IPS DF 6.9 (cell line): ENCODE measurements around the gene L2HGDH.

Experiments
- DNase-seq: peaks from one replicate; pipeline ENCODE4 v3.0.0-alpha.2; 2013; ENCODE audit warnings: low read depth, low spot score
- H3K27ac ChIP-seq: one replicate; pipeline ENCODE4 v1.5.1; 2013; ENCODE audit warnings: low read length, control low read depth
- H3K27me3 ChIP-seq: 2 replicates; pipeline ENCODE4 v1.6.1; 2013; ENCODE audit warnings: mild to moderate bottlenecking, low read length; ENCODE audit not compliant: control insufficient read depth, insufficient read depth
- H3K36me3 ChIP-seq: 2 replicates; pipeline ENCODE4 v1.6.1; 2013; ENCODE audit warnings: low read length; ENCODE audit not compliant: control insufficient read depth, insufficient read depth
- H3K4me1 ChIP-seq: 2 replicates; pipeline ENCODE4 v1.6.1; 2013; ENCODE audit warnings: low read length; ENCODE audit not compliant: control insufficient read depth, insufficient read depth
- H3K4me3 ChIP-seq: 2 replicates; pipeline ENCODE4 v1.5.1; 2013; ENCODE audit warnings: mild to moderate bottlenecking, low read length
- H3K9me3 ChIP-seq: 2 replicates; pipeline ENCODE4 v1.6.1; 2013; ENCODE audit warnings: low read length, inconsistent platforms; ENCODE audit not compliant: control insufficient read depth, insufficient read depth
- WGBS: extraction: QIAGEN DNeasy Blood & Tissue Kit; methylation state at CpG from one replicate; pipeline ENCODE4 v1.1.7; 2013; ENCODE audit warnings: mixed read lengths, missing lambda C conversion rate; ENCODE audit not compliant: insufficient read length, insufficient coverage; 5-methylcytosine and 5-hydroxymethylcytosine counted together

Gene L2HGDH

DNA sequence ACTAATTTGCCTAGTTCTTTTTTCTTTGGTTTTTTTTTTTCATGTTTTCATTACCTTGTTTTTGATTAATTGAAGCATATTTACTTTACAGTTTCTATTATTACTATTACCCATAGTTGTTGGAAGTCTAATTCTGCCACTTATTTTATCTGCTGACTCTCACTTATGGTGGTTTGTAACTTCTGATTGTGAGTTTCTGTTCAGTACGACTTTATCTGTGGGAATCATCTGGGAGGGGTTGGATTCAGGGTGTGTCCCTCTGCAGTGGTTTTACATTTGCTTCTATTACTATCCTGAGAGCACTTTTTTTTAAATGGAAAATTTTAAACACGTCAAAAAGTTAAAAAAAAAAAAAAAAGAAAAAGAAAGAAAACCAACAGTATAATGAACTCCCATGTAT, 54.3 kb downstream of the L2HGDH start:
- H3K36me3 ChIP-seq, result no peaks in the 10 kb centered on the region
- no peaks in the 10 kb centered on the region for H3K4me1 ChIP-seq
- DNase-seq, result no peak
- WGBS, result no CpG with 5 or more reads among the region's 2 CpGs
- H3K4me3 ChIP-seq, result no peak overlapping the region
- no peak overlapping the region for H3K27ac ChIP-seq
- H3K9me3 ChIP-seq, result no peaks in the 10 kb centered on the region
- no peaks in the 10 kb centered on the region for H3K27me3 ChIP-seq

DNA sequence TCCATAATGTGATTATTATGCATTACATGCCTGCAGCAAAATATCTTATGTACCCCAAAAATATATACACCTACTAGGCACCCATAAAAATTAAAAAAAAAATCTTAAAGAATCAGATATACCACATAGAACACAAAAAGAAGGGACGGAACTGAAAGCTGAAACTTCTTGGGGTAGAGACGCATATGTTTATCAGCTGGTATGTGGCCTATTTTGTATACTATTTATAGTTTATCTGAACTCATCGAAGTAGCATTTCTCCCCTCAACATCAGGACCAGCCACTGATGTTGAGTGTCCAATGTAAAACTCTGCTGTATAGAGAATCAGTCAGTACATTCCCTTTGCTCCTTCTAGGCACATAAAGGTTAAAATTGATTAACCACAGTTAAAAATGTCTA, 57.8 kb downstream of the L2HGDH start:
- Histone ChIP-seq H3K9me3 (no peaks in the 10 kb centered on the region), H3K27me3 (no peaks in the 10 kb centered on the region), H3K4me3 (no peak overlapping the region), H3K27ac (no peak overlapping the region), H3K4me1 (no peaks in the 10 kb centered on the region), H3K36me3 (0 out of 2 replicates have a peak, but pooled peaks cover 3% of the 10 kb centered on the region)
- WGBS, result no CpG with 5 or more reads among the region's 3 CpGs
- no peak for DNase-seq

DNA sequence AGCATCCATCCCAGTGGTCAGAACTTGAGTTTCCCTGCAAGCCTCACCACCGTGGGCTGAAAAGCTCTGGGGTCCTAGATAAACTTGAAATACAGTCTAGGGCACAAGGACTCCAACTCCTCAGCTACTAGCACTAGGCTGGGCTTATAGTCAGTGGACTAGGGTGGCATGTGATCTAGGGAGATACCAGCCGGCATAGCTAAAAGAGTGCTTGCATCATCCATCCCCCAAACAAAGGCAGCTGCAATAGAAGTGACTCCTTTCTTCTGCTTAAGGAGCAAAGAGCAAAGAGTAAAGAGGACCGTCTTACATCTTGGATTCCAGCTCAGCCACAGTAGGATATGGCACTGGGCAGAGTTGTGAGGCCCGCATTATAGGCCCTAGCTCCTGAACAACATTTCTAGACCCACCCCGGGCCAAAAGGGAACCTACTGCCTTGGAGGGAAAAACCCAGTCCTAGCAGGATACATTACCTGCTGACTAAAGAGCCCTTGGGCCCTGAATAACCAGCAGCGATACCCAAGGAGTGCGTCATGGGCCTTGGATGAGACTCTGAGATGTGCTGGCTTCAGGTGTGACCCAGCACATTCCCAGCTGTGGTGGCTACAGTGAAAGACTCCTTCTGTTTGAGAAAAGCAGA, 62.8 kb downstream of the L2HGDH start:
- Histone ChIP-seq H3K4me3 (no peak overlapping the region), H3K27me3 (no peaks in the 10 kb centered on the region), H3K27ac (no peak overlapping the region), H3K4me1 (no peaks in the 10 kb centered on the region), H3K9me3 (no peaks in the 10 kb centered on the region), H3K36me3 (0 out of 2 replicates have a peak, but pooled peaks cover 3% of the 10 kb centered on the region)
- no CpG with 5 or more reads among the region's 7 CpGs for WGBS
- no peak for DNase-seq

DNA sequence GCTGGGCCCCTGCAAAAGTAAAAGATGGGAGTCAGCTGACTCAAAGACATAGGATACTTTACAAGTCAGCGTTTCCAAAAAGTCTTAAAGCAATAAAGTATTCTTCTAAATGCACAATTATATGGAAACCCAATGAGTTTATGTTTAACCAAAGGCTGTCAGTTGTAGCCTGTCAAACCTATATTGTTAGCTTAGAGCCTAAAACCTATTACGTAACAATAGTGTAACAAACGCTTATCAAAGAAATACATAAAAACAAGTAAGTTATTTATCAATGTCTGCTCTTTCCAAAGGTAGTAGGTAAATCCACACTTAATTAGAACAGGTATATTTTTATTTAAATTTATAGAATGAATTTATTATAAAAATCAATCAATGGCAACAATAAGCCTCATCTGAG, 64.8 kb downstream of the L2HGDH start:
- Histone ChIP-seq H3K27me3 (no peaks in the 10 kb centered on the region), H3K27ac (no peak overlapping the region), H3K9me3 (no peaks in the 10 kb centered on the region), H3K4me3 (no peak overlapping the region), H3K4me1 (no peaks in the 10 kb centered on the region), H3K36me3 (0 out of 2 replicates have a peak, but pooled peaks cover 3% of the 10 kb centered on the region)
- WGBS, result no CpG with 5 or more reads among the region's 3 CpGs
- no peak for DNase-seq

DNA sequence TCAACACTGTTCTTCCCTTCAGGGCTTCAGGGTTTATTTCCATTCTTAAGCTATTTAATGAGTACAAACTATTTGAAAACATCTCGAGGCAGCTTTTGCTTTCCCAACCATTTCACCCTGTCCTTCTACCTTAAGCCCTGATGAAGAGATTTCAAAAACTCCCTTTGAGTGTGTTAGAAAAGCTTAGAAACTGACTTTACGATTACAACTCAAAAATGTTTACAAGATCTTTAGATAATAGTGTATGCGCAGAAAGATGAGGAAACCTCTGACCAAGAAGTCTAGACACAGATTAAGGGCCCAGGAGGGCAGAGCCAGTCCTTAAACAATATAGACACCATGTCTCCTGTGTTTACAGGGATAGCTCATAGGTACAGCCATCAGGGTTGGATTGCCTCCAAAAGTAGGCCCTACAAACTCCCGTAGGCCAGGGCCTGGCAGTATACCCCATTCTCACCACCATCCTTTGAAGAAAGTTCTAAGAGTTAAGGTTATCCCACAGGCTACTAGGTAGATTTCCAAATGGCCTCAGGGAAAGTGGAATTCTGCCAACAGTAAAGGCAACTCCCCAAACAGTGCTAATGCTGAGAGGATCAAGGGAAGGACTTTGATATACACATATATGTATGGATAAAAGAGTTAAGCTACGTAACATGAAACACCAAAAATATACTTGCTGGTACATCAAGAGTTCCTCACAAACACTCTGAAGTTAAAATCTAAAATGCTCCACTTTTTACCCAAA, 69.3 kb downstream of the L2HGDH start:
- Histone ChIP-seq H3K36me3 (no peaks in the 10 kb centered on the region), H3K27ac (no peak overlapping the region), H3K9me3 (no peaks in the 10 kb centered on the region), H3K4me1 (no peaks in the 10 kb centered on the region), H3K27me3 (no peaks in the 10 kb centered on the region), H3K4me3 (no peak overlapping the region)
- WGBS, result no CpG with 5 or more reads among the region's 5 CpGs
- no peak for DNase-seq

DNA sequence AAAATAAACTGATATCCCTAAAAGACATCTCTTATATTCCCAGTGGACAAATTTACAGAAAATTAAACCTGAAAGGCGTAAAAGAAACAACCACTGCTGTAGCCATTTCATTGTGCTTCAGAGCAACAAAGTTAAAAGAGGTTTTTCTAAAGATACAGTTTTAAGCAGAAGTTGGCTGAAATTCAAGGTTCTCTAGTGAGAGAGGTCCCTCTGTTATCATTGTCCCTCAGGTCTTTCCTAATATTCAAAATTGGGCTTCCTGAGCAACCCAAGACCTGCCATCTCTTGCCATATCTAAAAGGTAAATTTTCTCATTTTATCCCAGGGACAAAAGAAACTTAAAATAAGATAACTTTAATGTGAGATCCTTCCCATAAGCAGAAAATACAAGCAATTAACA, 69.9 kb downstream of the L2HGDH start:
- Histone ChIP-seq H3K9me3 (no peaks in the 10 kb centered on the region), H3K27ac (no peak overlapping the region), H3K4me1 (no peaks in the 10 kb centered on the region), H3K4me3 (no peak overlapping the region), H3K27me3 (no peaks in the 10 kb centered on the region), H3K36me3 (no peaks in the 10 kb centered on the region)
- WGBS, result no CpG with 5 or more reads among the region's 1 CpG
- no peak for DNase-seq

DNA sequence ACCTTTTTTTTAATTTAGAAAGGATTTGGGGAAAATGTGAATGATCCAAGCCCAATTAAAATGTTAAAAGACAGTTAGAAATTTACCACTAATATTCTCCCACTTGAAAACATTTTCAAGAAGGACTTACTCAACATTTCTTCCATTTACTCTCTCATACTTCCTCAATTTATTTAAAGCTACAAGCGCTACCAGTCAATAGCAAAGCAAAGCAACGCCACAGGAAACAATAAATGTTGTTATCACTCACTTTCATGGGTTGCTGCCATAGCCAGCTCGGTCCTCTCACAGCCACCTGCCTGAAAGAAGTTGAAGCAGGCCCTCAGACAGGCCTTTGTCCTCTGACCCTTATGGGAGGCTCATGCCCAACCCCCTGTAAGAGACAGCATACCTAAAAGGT, 74.6 kb downstream of the L2HGDH start:
- Histone ChIP-seq H3K27ac (no peak overlapping the region), H3K4me3 (no peak overlapping the region), H3K36me3 (no peaks in the 10 kb centered on the region), H3K4me1 (no peaks in the 10 kb centered on the region), H3K27me3 (no peaks in the 10 kb centered on the region), H3K9me3 (no peaks in the 10 kb centered on the region)
- DNase-seq, result no peak
- WGBS, result 75% methylated on average over 1 of the region's 3 CpGs

DNA sequence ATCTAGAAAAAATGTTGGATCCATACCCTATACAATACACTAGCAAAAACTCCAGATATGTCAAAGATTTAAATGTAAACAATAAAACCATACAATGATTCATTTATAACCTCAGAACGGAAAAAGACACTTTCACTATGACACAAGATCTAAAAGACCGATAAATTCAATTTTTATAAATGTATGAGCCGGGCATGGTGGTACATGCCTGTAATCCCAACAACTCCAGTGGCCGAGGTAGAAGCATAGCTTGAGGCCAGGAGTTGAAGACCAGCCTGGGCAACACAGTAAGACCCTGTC, 78.1 kb downstream of the L2HGDH start:
- H3K27ac ChIP-seq, result no peak overlapping the region
- DNase-seq, result no peak
- no peaks in the 10 kb centered on the region for H3K4me1 ChIP-seq
- no peaks in the 10 kb centered on the region for H3K9me3 ChIP-seq
- H3K36me3 ChIP-seq, result no peaks in the 10 kb centered on the region
- H3K4me3 ChIP-seq, result no peak overlapping the region
- H3K27me3 ChIP-seq, result no peaks in the 10 kb centered on the region; the same call in 1 of the 2 replicates
- no CpG with 5 or more reads among the region's 4 CpGs for WGBS

DNA sequence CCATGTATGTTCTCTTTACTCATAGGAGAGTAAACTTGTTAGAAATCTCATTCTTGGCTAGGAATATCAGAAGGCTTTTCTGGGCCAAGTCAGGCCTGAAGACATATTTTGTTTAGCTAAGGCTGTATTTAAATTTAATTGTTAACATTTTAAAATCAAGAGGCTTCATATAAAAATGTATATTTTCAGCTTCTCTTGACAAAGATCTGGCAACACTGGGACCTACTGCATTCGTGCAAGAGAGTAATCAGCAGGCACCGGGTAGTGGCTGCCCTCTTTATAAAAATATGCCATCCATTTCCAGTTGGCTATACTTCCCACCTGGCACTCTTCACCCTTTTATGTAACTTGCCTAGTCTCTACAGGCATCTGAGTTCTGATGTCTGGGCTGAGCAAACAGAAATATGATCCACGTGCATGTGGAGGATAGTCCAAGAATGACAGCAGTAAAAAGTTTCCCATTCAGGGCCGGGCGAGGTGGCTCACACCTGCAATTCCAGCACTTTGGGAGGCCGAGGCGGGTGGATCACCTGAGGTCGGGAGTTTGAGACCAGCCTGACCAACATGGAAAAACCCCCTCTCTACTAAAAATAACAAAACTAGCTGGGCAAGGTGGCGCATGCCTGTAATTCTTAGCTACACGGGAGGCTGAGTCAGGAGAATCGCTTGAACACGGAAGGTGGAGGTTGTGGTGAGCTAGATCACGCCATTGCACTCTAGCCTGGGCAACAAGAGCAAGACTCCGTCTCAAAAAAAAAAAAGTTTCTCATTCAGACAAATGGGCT, 78.7 kb downstream of the L2HGDH start:
- no CpG with 5 or more reads among the region's 14 CpGs for WGBS

DNA sequence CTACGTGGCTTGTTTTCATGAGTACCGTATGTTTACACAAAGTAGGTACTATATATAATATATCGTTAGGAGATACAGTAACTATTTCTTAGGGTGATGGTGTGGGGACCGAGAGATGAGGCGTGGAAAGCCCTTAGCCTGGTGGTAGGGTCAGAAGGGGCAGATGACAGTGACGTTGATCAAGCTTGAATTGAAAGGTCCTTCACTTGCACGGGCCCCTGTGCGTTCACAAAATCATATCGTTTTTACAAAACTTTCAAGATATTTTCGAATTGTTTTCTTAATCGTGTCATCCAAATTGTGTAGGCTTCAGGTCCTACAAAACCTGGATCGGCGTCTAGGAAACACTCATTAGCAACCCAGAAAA, 79.8 kb downstream of the L2HGDH start:
- Histone ChIP-seq H3K27me3 (no peaks in the 10 kb centered on the region; the same call in 1 of the 2 replicates), H3K36me3 (no peaks in the 10 kb centered on the region), H3K4me3 (peak overlapping the region; percentile 62; the same call in 1 of the 2 replicates), H3K9me3 (no peaks in the 10 kb centered on the region; the same call in 1 of the 2 replicates), H3K27ac (no peak overlapping the region), H3K4me1 (no peaks in the 10 kb centered on the region)
- no CpG with 5 or more reads among the region's 13 CpGs for WGBS
- no peak for DNase-seq

More for the DNA sequence above, 78.7 kb downstream of the L2HGDH start:
- Histone ChIP-seq H3K4me1 (no peaks in the 10 kb centered on the region), H3K9me3 (no peaks in the 10 kb centered on the region; the same call in 1 of the 2 replicates), H3K4me3 (no peak overlapping the region), H3K36me3 (no peaks in the 10 kb centered on the region), H3K27me3 (no peaks in the 10 kb centered on the region; the same call in 1 of the 2 replicates), H3K27ac (no peak overlapping the region)
- no peak for DNase-seq
